ENCODE results near the gene GCNT2.

DNA sequence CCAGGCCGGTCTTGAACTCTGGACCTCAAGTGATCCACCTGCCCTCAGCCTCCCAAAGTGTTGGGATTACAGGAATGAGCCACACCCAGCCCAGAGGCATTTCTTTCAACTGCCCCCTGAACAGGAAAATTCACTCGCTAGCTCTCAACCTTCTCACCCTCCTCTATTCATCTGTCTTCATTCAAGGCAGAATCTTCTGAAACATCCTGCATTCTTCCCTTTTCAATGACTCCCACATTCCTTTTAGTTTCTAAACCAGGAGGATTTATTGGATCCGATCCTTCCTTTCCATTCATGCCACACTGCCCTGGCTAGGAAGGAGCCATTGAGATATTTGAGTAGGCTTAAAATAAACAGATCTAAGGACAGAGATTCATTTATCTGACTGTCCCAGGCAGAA, 120.4 kb downstream of the GCNT2 start:
- TF ChIP-seq, protein P1, sequence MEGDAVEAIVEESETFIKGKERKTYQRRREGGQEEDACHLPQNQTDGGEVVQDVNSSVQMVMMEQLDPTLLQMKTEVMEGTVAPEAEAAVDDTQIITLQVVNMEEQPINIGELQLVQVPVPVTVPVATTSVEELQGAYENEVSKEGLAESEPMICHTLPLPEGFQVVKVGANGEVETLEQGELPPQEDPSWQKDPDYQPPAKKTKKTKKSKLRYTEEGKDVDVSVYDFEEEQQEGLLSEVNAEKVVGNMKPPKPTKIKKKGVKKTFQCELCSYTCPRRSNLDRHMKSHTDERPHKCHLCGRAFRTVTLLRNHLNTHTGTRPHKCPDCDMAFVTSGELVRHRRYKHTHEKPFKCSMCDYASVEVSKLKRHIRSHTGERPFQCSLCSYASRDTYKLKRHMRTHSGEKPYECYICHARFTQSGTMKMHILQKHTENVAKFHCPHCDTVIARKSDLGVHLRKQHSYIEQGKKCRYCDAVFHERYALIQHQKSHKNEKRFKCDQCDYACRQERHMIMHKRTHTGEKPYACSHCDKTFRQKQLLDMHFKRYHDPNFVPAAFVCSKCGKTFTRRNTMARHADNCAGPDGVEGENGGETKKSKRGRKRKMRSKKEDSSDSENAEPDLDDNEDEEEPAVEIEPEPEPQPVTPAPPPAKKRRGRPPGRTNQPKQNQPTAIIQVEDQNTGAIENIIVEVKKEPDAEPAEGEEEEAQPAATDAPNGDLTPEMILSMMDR (IDR thresholded peaks at IDR 0.05): no peak
- TF ChIP-seq POLR2A (IDR thresholded peaks at IDR 0.05; ENCODE audit: low read depth) (no peak), EP300 (IDR thresholded peaks at IDR 0.05) (no peak)
